GDM1 (cell line): ENCODE data around the gene CCDC192.
"Not testable (repeated sequence)": the region's sequence is repeated elsewhere in the genome, so short reads cannot be mapped to it uniquely, and the experiment has no call there.

Experiments used
- DNase-seq: peaks from one replicate; lab custom pipeline; 2025; lab: John Stamatoyannopoulos, UW

Gene CCDC192, protein sequence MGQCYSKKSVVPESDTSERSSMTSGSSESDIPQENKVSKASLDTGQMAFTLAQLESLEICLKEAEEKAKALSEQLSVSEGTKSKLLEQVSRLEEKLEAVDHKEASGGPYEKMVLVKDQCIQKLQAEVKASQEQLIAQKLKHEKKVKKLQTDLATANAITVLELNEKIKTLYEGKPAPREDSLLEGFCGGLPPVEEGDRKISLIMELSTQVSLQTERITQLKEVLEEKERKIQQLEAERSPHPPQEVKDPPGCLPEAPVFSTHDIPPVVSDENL

DNA sequence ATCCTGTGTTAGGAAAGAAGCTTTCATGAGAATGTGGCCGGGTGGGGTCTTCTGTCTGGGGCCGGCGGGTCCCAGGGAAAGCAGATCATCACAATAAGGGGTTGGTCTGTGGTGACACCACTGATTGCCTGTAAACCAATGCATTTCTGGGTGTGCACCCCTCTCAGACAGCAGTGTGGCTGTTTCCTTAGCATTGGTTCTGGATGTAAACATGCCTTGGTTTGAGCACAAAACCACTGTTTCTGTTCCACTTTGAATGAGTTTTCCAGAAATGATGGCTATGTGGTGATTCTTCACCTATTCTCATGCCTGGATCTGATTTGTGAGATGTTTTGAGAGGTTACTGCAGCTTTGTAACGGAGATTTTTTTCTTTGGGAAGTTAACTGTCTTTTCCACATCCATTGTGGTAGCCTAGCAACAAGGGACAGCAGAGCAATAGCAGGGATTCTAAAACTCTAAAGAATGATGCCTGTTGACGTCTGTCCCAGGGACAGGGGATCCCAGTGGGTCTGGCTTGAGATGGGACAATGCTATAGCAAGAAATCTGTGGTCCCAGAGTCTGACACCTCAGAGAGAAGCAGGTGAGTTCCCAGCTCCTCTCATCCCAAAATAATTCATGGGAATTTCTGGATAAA is at the start of gene CCDC192:
CCDC192 (plus strand) TSS at position 466 of the 636 bp plus-strand sequence; CDS start at position 521, 55 bp downstream.
- no peak for DNase-seq

DNA sequence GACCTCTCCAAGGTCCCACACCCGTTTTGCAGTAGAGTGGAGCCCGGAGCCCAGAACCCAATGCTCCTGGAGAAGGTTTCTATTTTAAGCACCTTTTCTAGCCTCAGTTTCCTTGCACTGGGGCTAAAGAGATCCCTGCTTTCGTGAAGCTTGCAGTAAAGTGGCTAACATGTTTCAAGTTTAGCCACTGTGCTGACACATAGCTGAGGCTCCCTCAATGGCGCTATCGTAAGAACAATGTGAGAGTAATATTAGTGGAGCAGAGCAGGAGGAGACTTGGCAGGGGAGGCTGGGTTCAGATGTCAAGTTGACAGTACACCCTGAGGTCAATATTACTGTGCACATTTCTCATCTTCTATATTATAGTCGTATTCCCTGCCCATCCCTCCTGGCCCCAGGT is 46.4 kb upstream of the CCDC192 start:
- no peak for DNase-seq

DNA sequence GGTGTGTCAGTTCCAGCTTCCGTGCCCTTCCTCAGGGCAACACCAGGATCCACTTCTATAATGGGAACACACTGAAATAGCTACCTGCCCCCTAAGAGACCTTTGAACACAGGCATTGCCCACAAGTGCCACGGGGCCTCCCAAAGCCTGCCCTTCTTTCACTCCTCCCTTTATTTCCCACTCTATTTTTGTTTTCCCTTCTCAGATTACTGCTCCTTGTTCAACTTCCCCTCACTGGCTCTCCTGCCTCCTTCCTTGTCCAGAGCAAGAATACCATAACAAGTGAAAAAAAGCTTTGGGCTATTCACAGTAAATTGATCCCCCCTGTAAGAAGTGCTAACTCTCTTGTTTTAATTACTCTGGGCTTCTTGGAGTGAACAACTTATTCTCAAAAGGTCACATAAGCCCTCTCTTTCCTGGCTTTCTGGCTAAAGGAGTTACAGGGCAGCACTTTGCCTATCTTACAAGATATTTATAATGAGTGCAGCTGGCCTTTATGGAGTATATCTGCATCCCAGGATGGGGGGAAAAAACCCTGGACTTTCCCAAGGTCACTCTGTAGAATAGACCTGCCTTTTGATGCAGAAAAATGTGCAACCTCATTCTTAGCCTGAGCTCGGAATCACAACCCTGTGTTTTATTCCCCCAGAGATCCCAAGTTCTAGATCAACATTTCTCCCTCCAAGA is 43.0 kb upstream of the CCDC192 start:
- DNase-seq, result no peak

DNA sequence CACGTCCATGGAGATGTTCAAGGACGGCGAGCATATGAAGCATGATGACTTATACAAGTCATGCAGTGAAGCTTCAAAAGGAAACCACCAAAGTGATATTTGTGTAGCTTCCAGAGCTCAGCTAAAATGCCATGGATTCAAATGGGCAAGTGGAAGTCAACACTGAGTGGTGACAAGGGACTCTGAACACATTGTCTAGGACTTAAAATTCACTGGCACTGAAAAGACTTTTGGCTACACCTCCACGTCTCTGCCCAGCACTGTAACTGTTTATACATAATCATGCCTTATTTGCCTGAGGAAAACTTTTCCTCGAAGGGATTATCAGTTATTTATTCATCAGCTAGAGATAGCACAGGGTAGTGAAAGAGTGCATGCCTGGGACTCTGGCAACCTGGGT is 39.1 kb upstream of the CCDC192 start:
- no peak for DNase-seq

DNA sequence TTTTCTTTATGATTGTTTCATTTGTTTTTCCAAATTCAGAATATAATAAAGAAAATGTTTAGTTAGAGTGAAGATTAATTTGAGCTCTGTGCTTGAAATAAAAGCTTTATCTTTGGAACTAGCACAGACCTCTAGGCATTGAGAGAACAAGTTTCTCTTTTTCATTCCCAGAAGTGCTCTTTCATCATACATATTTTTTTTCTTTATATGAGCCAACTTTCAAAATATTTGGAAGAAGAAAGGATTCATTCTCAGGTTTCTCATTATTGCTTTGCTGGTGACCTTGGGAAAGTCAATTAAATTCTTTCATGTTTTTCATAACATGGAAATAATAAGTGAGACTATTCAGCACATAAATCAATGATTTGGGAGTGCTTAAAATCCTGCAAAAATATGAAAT is 37.5 kb upstream of the CCDC192 start:
- DNase-seq, result no peak

DNA sequence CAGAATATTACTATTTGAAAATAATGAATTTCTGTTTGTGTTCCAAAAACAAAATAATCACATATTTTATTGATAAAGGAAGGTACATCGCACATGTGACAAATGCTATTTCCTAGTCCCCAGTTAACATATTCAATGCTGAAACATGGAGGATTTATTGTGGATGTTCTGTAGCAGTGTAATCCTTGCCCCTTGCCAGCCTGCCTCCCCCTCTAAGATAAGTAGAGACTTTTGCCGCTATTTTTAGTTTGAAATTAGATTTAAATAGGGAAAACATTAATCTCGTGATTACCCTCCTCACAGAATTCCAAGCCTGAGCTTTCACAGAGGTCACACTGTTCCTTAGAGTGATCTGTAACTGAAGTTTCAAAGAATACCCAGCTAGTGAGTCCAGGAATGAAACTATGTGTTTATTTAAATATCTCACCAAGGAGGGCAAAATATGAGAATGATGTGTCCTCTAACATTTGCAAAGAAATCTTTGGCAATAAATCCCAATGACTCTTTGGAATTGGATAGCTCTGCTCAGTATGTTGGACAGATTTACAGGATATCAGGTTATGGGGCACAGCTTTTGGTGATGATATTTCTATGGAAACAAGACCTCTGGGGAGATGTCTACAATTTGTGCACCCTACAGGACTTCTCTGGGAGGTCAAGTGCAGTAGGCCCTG is 37.0 kb upstream of the CCDC192 start:
- no peak for DNase-seq

DNA sequence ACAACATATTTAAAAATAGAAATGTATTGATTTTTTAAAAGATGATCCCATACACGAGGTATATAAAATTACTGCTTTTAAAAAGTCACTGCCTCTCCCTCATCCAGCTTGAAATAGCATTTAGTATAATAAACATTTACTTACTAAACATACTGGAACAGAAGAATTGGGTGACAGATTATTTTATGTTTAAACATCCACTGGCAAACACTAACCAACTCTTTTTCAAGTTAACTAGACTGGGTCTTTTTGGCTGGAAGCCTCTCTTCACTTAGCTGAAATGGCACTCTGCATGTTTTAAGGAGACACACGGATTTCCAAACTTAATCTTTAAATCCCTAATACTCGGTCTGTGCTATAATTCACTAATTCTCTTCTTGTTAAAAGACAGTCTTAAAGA is 35.3 kb upstream of the CCDC192 start:
- DNase-seq, result no peak

DNA sequence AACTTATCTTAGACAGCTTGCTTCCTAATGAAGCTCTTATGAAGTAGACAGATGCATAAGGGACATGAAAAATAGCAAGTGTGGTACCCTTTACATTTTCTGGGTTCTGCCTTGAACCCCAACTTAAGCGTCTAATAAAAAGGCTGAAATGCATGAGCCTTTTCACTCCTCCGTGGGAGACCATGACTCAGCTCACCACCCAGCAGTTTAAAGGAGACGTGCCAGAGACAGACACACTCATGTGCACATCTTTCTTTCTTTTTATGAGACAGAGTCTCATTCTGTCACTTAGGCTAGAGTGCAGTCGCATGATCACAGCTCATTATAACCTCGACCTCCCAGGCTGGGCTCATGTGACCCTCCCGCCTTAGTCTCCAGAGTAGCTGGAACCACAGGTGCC is 32.0 kb upstream of the CCDC192 start:
- DNase-seq, result no peak

DNA sequence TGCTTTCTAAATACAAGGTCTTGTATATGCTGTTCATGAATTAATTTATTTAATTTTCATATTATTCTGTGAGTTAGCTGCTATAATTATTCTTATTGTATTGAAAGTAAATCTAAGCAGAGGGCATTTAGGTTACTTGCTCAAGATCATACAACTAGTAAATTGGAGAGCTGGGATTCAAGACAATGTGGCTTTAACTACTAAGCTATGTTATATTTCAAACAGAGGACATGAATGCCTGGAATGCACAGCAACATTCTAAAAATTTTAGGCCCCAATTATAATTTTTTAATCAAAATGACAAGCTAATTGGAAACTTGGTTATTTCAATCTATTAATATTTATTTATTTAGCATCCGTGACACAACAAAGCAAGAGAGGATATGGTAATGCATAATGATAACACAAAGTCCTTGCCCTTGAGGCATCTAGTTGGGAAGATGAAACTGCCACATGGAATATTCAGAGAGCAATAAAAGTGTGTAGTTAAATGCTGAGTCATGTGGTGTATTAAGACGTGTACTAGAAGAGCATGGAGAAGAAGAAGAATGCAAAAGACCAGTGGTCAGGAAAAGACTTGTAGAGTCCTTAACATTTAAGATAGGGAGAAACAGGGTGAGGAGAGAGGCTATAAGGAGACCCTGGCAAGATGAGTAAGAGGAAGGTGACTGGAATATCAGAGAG is 29.9 kb upstream of the CCDC192 start:
- DNase-seq, result no peak

DNA sequence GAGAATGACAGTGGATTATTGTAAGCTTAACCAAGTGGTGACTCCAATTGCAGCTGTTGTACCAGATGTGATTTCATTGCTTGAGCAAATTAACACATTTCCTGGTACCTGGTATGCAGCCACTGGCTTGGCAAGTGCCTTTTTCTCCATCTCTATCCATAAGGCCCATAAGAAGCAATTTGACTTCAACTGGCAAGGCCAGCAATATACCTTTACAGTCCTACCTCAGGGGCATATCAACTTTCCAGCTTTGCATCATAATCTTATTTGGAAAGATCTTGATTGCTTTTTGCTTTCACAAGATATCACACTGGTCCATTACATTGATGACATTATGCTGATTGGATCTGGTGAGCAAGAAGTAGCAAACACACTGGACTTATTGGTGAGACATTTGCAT is 26.2 kb upstream of the CCDC192 start:
- not testable (repeated sequence) for DNase-seq

DNA sequence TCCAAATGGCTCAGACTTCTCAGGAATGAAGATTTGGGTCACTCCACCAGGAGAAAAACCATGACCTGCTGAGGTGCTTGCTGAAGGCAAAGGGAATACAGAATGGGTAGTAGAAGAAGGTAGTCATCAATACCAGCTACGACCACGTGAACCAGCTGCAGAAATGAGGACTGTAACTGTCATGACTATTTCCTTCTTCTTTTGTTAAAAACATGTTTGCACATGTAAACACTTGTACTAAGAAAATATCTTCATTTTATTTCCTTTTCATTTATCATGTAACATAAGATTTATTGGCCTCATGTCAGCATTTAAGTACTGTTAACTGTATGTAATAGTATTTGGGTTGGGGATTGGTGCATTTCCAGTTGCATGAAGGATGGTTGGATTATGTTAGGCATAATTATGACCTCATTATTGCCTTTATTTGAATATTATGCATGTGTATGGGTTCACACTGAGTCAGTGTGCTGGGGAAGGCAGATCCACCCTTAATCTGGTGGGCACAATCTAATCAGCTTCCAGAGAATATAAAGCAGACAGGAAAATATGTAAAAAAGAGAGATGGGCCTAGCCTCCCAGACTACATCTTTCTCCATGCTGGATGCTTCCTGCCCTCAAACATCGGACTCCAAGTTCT is 23.4 kb upstream of the CCDC192 start:
- DNase-seq, result not testable (repeated sequence)

DNA sequence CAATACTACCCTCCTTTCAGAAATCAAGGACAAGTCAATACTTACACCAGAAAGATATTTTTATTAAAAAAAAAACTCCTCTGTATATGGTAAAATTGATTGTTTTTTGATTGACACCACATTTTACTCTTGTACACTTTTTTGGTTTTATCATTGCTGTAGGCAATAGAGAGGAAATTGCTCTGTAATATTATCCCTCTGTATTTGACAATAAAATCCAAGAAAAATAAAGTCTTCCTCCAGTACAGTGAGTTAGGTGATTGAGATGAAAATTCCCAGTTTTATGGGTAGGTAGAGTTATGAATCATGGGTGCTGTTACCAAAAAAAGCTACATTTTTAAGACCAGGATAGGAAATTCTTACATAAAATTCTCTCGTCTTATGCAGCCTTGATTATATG is 22.6 kb upstream of the CCDC192 start:
- no peak for DNase-seq

DNA sequence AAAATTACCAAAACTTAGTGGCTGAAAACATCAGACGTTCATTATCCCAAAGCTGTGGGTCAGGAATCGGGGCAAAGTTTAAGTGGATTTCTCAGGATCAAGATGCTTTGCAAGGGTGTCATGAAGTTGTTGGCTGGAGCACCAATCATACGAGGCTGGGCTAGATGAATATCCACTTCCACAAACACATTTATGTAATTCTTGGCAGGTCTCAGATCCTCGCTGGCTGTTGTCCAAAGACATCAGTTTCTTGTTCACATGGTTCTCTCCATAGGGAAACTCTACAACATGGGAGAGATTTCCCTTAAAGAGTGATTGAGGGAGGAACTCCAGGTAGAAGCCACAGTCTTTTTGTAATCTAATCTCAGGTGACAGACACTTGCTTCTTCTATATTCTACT is 20.2 kb upstream of the CCDC192 start:
- no peak for DNase-seq

DNA sequence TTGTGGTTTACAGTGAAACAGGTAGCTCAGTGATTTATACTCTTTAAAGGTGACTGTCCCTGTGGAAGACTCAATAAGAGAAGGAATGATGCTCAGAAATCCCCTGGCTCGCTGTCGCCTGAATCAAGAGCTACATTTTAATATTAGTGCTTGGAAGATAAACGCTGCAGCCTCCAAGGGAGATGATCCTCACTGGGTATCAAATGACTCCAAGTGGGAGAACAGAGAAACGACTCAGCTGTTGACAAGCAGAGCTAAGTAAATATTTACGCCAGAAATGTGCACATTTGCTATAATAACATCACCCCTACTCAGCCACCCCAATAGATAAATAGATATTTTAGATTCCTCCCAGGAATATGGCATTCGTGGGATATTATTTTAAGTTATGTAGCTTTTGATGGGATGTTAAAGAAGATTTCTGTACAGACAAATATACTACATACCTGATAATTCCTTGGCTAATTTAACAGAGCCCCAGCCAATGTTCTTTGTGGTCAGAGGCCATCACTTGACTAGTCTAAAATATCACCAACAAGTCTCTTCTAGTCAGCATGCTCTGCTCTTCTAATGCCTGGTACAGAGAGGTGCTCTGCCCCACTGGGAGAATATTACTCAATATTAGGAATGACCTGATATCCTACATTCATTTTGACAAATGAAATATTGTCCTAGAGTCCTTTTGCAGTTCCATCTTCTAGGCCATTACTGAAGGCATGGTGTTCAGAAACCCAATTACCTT is 18.3 kb upstream of the CCDC192 start:
- no peak for DNase-seq

DNA sequence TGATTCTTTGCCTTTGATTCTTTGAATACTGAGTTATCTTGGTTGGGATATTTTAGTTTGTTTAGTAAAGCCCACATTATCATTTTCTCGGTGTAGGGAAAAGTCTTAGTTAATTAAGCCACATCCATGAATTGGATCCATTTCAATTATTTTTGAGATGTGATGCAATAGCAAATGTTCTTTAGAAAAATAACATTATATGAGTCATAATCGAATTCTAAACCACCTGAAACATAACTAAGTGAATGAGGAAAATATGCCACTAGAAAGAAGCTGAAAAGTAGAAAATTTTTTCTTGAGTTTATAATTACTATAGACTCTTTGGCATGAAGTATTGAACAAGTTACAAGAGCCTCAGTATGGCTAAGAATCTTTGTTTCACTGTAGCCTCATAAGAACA is 17.5 kb upstream of the CCDC192 start:
- no peak for DNase-seq

DNA sequence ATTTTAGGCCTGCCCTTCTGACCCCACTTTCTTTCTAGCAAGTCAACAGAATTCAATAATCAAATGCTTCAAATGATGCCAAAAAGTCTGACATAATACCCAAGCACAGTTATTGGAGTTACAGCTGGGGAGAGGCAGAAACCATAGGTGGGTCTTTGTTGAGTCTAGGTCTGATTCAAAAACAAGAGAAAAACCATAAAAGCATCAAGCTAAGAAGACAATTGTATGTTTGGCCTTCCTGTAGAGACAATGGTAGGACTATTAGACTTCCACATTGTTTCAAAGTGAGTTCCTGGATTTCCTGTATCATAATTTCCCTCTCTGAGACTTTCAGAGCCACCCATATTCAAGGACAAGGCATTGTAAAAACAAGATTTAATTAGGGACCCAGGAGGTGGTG is 16.8 kb upstream of the CCDC192 start:
- DNase-seq, result no peak

DNA sequence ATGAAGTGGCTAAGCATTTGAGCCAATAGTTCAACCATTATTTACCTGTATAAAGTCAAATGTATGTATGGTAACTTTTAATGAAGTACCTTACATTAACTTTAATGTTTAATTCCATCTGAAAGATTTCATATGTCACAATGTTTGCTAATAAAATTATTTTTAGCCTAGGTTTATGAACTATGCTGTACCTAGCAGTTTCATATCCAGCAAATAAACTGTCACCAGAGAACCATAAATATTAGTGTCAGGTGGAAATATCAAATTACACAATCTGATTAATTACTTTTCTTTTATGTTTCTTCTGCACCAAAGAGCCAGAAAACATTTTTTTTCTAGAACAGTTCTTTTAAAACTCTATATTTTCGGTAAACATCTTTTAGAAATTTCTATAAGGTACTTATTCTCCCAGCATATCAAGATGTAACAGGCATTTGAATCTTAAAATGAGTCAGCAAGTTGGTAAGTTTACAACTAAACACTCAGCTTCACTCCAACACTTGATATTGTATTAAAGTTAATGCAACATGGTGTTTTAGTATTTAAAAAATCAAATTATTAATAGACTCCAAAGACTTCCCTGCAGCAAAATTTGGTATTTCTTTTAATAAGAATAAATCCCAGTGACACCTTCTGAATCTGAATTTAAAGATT is 8.5 kb upstream of the CCDC192 start:
- no peak for DNase-seq

DNA sequence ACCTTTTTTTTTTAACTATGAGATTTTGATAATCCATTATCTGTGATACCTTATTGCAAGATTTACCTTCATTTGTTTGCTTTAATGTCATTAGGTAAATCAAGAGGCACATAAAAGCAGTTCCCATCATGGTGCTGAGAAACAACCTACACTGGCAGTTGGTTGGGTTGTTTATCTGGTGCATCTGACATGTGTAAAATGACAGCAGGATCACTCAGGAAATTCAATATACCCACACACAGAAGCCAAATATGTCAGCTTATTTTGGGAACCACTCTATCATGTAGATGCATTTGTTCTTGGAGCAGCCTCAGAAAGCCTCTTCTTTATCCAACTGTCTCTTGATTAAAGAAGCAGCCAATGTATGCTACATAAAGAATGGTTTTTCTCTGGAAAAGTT is 7.8 kb upstream of the CCDC192 start:
- no peak for DNase-seq

DNA sequence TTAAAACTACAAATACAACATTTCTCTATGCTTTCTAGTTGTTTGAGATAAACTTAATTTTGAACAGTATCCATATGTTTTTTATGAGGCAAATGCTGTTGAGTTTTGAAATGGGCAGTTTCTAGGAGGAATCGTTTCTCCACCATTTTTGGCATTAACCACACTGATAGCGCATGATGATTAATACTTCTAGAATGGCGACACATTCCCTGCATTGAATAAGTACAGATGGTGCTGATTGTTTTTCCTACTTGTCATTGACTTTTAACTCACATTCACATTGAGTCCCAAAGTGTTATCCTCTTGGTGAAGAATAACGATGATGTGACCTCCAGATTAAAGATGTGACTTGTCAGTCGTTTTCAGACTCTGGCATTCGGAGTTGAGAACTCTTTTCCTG is 6.5 kb upstream of the CCDC192 start:
- no peak for DNase-seq

DNA sequence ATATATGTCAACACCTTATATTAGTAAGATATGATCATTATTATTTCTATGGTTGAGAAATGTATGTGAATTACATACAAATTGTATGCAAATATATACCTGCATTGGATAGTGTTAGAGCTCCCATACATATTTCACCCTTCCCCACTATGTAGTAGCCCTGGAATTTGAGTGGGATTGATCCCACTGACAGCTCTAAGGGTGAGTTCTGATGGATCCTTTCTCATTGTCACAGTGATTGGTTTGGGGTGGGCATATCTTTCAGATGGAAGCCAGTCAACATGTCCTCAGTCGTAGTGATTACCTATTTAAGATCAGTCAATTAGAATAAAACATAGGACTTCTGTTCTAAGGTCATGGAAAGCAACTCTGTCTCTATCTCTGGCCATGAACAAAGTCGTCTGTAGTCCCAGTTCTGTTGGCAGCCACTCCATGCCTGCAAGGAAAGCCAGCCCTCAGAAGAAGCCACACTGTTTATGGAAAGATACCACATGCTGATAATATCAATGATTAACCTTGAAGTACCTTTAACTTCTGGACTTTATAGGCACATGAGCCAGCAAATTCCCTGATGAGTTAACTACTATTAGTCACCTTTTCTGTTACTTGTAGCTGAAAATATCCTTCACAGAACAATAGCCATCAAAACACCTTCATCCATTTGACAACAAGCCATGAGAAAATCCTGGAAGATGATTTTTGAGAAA is 5.1 kb upstream of the CCDC192 start:
- DNase-seq, result no peak
